GM21515 (cell line): ENCODE results near the gene EML4.

Source experiments
- ATAC-seq: cut with Tn5 transposase; IDR thresholded peaks from one replicate; pipeline ENCODE4 v1.9.1; 2021; ENCODE audit not compliant: unreplicated experiment

EML4 gene

GRCh38 chr2:42298996-42299754 is 130.0 kb downstream of the EML4 start:
- ATAC-seq: no peak

- ATAC-seq: no peak
Measured at GRCh38 chr2:42300527-42300926, 131.4 kb downstream of the EML4 start.

GRCh38 chr2:42303252-42303651 is 134.1 kb downstream of the EML4 start:
- no peak for ATAC-seq

DNA sequence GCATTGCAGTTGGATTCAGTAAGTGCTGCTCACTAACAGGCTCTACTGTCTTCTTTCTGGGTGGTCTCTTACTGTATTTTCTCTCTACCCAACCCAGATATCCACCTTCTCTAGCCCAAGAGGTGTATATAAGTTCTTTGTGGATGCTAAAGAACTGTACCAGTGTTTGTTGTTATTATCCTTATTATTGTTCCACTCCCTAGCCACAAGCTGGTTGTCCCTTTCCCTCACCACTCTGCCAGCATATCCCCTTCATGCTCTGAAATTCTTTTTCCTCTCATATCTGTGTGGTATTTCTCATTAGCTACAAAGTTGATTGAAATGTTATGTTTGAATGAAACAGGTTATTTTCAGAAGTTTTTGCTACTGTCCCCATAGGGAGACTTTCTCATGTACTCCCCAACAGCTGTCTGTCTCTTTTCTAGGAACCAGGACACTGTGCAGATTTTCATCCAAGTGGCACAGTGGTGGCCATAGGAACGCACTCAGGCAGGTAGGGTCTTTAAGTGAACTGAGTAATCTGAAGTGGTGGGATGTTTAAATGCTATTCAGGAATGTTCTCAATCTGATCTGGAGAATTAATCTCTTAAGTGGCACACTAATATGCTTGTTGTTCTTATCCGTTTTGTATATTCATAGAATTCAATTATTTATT is 135.0 kb downstream of the EML4 start:
- no peak for ATAC-seq

- no peak for ATAC-seq
Measured at GRCh38 chr2:42307180-42307579, 138.0 kb downstream of the EML4 start.

- ATAC-seq: no peak
Measured at GRCh38 chr2:42309366-42309765, 140.2 kb downstream of the EML4 start.

DNA sequence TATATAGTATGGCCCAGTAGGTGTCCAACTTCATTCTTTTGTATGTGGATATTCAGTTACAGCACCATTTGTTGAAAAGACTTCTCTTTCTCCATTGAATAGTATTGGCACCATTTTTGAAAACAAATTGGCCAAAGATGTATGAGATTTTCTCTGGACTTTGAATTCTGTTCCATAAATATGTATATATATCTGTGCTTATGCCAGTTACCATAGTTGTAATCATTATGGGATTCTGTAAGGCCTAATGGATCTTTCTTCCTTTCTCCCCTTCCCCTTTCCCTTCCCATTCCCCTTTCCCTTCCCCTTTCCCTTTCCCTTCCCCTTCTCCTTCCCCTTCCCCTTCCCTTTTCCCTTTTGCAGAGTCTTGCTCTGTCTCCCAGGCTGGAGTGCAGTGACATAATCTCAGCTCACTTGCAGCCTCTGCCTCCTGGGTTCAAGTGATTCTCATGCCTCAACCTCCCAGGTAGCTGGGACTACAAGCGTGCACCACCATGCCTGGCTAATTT is 140.9 kb downstream of the EML4 start:
- ATAC-seq: no peak

- ATAC-seq: no peak
Measured at GRCh38 chr2:42312106-42312505, 143.0 kb downstream of the EML4 start.

DNA sequence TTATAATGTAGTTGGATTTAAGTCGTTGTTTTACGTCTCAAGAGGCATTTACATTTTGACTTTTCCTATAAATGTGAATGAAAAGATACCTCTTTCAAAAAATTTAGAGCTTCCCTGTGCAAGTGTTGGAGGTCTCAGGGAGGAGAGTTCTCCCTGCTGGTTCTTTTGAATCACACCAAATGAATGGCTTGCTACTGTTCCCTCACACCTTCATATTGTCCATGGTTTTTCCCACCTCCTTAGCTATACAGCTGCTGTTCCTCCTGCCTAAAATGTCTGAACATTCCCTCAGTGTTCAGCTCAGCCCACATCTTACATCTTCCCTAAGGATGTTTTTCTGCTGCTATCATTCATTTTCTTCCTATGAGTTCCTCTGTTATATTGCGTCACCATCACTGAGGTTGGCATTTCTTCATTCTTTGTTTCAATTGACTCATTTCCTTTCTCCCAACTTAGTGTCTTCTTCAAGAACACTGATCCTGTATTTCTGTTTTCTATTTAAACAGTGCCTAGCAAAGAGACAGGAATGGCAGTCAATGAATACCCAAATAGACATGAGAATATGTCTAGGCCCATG is 145.8 kb downstream of the EML4 start:
- no peak for ATAC-seq

DNA sequence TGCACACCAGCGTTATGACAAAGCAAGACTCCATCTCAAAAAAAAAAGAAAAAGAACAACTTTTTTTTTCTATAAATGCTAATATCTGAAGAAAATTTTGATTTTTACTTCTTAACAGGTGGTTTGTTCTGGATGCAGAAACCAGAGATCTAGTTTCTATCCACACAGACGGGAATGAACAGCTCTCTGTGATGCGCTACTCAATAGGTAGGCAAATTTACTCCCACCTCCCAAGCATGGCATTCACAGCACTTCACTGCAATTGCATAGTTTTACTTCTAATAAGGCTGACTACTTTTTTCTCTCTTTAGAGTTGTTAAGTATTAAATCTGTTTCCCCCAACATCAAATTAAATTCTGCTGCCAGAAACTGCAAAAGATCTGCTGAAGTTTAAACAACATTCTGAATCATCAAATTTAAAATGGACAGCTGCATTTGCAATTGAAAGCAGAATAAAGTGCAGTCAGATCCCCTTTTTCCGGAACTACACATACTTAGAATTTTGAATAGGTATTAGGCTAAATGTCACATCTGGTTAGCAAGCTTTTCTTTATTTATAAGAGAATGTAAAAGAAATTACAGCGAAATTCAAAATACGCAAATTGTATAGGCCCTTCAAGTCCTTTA is 146.8 kb downstream of the EML4 start:
- ATAC-seq: no peak

GRCh38 chr2:42316910-42317309 is 147.8 kb downstream of the EML4 start:
- ATAC-seq: no peak

DNA sequence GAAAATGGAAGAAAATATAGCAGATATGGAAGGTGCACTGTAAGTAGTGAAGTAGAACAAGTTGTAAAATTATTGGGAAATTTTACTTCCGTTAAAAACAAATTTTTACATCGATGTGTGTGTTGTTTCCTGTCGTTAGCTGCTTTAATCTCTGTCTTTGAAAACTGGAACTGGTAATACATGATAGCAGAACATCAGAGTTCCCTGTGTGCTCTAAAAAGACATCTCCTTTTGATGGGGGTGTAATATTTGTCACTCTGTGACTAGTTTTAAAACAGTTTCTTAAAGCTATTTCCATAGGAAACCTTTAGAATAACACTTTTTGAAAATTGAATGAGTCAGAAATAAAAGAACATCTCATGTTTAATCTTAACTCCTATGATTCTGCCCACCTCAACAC is 148.3 kb downstream of the EML4 start:
- ATAC-seq: no peak

GRCh38 chr2:42317945-42318344 is 148.8 kb downstream of the EML4 start:
- ATAC-seq: no peak

DNA sequence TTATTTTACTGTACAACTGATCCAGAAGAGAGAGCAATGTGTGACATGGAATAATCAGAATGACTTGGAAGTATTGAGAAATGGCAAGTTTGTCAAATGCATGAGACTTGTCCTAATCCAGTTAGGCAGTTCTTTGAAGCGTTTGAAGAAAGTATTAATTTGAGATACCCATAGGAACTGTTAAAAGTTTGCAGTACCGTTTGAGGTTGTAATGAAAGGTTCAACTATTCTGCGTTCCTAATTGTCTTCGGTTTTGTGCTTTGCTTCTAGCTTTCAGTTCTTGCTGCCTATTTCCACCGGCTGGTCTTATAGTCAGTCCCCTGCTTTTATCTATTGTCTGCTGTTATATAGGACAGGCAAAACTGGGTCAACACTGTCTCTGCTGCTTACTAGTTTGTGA is 150.1 kb downstream of the EML4 start:
- no peak for ATAC-seq

- no peak for ATAC-seq
Measured at GRCh38 chr2:42321452-42322064, 152.4 kb downstream of the EML4 start.

DNA sequence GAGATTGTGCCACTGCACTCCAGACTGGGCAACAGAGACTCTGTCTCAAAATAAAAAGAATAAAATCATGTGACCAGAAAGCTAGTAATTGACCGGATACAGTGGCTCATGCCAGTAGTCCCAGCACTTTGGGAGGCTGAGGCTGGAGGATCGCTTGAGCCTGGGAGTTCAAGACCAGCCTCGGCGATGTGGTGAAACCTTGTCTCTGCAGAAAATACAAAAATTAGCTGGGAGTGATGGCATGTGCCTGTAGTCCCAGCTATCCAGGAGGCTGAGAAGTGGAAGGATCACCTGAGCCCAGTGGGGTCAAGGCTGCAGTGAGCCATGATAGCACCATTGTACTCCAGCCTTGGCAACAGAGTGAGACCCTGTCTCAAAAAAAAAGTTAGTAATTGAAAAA is 155.1 kb downstream of the EML4 start:
- ATAC-seq: no peak

DNA sequence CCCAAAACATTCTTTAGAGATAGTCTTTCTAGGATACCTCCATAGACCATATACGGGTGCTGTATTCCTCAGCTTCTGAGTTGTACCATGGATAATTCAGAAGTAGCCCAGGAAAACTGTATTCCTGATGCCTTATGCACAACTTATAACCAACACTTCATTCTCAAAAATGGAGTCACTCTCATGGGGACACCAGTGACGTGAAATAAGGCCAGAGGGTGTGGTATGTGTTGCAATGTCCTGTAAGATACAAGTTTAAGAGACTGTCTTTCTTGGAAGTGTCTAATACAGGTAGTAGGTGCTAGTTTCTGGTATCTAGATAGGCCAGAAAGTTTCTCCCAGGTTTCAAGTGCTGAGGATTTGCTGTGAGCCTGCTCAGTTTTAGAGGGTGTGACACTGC is 155.8 kb downstream of the EML4 start:
- ATAC-seq: no peak

- no peak for ATAC-seq
Measured at GRCh38 chr2:42325609-42326008, 156.5 kb downstream of the EML4 start.

- no peak for ATAC-seq
Measured at GRCh38 chr2:42327125-42327524, 158.0 kb downstream of the EML4 start.

- no peak for ATAC-seq
Measured at GRCh38 chr2:42328148-42328833, 159.1 kb downstream of the EML4 start.

- ATAC-seq: no peak
Measured at GRCh38 chr2:42328923-42329322, 159.8 kb downstream of the EML4 start.
